Middle frontal gyrus (tissue), 1 donor: ENCODE data around the gene AXIN1.

Experiments
- DNase-seq: peaks from one replicate; pipeline ENCODE4 v3.0.0-alpha.2; 2015; ENCODE audit warnings: low spot score; ENCODE audit errors: extremely low spot score

The AXIN1 gene

DNA sequence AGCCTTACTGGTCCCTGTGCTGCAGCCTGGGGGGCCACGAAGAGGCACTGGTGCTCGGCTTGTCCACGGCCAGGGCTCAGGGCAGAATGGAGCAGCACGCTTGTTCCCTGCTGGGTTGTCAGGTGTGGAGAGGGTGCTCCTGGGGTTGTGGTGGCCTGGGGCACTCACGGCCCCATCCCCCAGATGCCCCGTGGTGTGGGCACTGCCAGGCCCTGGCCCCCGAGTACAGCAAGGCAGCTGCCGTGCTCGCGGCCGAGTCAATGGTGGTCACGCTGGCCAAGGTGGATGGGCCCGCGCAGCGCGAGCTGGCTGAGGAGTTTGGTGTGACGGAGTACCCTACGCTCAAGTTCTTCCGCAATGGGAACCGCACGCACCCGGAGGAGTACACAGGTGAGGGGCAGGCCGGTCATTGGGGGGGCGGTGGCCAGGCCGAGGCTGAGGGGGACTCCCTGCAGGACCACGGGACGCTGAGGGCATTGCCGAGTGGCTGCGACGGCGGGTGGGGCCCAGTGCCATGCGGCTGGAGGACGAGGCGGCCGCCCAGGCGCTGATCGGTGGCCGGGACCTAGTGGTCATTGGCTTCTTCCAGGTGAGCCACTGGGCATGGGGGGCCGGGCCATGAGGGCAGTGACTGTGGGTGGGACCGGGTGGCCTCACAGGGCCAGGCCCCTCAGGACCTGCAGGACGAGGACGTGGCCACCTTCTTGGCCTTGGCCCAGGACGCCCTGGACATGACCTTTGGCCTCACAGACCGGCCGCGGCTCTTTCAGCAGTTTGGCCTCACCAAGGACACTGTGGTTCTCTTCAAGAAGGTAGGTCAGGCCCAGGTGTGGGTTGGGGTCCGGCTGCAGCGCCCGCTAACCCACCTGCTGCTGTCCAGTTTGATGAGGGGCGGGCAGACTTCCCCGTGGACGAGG lies 68.1 kb downstream of the AXIN1 start:
- DNase-seq = no peak

DNA sequence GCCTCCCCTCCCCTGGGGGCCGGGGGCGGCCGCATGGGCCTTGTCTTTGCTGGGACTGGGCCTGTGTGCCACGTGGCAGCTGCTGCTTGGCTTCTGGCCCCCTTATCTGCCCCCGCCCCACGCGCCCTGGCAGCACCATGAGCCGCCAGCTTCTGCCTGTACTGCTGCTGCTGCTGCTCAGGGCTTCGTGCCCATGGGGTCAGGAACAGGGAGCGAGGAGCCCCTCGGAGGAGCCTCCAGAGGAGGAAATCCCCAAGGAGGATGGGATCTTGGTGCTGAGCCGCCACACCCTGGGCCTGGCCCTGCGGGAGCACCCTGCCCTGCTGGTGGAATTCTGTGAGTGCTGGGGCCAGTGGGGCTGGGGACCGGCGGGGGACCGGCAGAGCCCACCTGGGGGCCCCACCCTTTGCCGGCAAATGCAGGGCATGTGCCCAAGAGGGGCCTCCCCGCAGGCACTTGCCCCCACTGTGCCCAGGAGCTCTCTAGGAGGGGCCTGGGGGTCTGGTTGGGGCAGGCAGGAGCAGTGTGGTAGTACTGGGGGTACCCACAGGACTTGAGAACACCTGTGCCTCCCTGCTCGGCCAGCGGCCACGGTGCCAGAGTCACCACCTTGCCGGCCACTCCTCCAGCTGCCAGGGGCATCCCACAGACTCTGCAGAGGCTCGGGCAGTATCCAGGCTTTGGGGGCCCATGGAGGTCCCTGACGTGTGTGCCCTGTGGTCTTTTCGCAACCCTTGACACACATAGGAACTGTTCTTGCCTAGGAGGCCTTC lies 69.3 kb downstream of the AXIN1 start, which contains the start of gene PDIA2:
Gene PDIA2, plus strand, starts transcription at position 132 of the 773 bp plus-strand sequence. Its CDS starts 6 bp downstream, at position 138.
- no peak for DNase-seq

DNA sequence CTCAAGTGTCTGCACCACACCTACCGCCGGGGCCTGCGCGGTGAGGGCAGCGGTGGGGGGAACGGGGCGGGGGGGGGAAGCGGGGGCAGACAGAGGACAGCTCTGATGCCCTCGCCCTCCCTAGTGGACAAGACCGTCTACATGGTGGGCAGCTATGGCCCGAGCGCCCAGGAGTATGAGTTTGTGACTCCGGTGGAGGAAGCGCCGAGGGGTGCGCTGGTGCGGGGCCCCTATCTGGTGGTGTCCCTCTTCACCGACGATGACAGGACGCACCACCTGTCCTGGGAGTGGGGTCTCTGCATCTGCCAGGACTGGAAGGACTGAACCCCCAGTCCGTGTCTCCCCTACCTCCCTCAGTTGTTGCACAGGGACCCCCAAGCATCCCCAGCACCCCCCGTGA lies 70.0 kb downstream of the AXIN1 start:
- DNase-seq = no peak

GRCh38 chr16:281660-282255 lies 70.8 kb downstream of the AXIN1 start:
- no peak for DNase-seq

DNA sequence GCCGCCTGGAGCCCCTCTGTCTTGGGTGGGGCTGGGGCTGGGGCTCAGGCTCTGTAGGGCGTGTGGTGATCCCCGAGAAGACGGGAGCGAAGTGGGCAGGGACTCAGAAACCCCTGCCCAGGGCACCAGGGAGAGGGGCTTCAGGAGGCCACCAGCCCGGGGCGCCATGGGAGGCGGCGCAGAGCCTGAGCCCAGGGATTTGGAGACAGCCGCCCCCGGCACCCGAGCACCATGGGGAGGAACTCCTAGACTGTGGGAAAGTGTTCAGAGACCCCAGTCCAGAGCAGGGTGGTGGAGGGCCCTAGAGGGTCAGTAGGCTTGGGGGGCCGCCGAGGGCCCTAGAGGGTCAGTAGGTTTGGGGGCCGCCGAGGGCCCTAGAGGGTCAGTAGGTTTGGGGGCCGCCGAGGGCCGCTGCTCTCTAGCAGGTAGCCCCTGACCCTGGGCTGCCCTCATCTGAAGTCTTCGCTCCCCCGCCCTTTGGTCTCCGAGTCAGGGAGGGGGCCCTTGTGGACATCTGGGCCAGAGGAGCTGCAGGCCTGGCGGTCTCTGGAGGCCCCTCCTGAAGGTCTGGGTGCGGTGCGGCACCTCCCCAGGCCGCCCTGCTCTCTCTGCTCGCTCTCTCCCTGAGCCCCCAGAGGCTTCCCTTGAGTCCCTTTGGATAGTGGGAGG lies 71.4 kb downstream of the AXIN1 start:
- no peak for DNase-seq

DNA sequence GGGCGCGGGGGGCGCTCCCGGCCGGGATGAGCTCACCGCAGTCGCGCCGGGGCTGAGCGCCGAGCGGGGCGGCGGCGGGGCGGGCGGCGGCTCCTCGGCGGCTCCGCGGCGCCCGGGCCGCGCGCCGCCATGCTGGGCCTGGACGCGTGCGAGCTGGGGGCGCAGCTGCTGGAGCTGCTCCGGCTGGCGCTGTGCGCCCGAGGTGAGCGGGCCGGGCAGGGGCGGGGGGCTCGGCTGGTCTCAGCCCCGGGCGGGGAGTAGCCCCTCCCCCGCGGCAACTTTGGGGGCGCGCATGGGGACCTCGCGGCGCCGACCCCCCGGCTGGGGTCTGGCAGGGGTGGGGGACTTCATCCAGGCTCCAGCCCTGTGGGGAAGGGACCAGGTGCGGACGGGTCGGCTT lies 72.0 kb downstream of the AXIN1 start, which contains the start of gene ARHGDIG:
Gene ARHGDIG, plus strand, starts transcription at position 40 of the 400 bp plus-strand sequence. Its CDS starts 90 bp downstream, at position 130.
- no peak for DNase-seq

DNA sequence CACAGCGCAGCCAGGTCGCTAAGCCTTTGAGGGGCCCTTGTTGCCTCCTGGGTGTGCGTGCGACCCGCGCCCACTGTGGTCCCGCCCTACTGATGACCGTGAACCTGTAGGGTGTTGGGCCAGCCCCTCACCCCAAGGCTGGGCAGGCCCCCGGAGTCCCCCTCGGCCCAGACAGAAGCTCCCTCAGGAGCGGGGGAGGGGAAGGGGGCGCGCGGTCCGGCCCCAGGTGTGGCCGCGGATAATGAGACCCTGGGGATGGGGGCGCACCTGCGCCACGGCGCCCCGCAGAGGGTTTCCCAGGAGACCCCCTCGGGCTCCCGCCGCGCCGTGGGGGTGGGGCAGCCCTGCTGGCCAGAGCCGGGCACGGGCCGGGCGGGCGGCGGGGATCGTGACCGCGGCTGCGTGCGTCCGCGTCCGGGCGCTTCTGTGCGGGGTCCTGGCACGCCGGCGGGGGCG lies 72.5 kb downstream of the AXIN1 start:
- DNase-seq = no peak

- no peak for DNase-seq
Measured at GRCh38 chr16:279531-279930, 73.0 kb downstream of the AXIN1 start.

DNA sequence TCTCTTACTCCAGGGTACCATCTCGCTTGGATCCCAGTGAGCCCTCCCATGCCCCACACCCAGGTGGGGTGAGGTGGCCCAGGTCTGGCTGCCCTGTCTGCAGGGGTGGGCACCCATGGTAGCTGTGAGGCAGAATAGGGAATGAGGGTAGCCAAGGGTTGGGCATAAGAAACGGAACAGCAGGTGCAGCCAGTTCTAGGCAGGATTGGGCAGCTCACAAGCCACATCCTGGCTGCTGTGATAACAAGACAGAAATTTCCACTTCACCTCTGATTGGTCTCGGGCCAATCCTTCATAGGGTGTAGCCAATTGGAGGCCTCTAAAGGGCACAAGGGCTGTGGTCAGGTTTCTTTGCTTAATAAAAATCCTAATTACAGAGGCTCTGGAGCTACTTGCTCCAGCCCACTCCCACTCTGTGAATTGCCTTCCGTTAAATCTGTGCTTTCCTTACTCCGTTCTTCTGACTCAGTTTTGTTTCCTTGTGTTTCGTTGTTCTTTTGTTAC lies 73.6 kb downstream of the AXIN1 start:
- no peak for DNase-seq

GRCh38 chr16:276426-277077 lies 76.0 kb downstream of the AXIN1 start:
- DNase-seq = no peak

GRCh38 chr16:275786-276232 lies 76.7 kb downstream of the AXIN1 start, which contains the start of gene RGS11:
Gene RGS11, minus strand, starts transcription at chr16:275944. Its CDS starts 33 bp downstream, at chr16:275911.
- DNase-seq = no peak

- DNase-seq = no peak
Measured at GRCh38 chr16:275041-275641, 77.4 kb downstream of the AXIN1 start.

DNA sequence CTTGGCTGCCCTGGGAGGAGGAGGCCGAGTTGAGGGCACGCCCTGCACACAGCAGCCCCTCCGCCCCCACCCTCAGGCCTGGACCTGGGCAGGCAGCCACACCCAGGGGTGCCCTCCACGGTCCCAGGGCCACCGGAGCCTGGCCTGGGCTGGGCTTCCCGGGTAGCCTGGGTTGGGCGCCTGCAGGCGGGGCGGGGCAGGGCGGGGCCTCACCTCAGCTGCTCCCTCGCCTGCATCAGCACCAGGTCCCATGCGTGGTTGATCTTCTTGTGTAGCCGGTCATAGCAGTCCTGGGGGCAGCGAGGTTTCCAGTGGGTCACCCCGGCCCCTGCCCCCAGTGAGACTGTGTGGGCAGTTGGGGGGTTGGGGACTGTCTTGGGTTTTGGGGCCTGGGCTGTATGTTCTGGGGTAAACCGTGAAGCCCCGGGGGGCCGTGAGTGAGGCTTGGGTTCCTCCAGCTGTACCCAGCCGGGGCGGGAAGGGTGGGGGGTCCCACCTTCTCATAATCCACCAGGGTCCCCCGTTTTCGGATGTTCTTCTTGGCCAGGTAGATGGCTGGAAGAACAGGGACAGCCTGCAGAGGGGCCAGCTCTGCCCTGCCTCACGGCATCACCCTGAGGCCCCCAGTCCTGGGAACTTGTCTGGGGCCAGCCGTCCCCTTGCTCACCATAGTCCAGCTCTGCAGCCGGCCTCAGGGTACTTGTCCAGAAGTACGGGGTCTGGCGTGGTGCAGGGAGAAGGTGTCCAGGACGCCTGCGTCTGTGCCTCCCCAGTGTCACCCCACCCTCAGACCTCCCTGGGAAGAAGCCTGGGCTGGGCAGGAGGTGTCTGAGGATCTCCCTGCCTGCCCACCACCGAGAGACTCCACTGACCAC lies 78.7 kb downstream of the AXIN1 start:
- no peak for DNase-seq

DNA sequence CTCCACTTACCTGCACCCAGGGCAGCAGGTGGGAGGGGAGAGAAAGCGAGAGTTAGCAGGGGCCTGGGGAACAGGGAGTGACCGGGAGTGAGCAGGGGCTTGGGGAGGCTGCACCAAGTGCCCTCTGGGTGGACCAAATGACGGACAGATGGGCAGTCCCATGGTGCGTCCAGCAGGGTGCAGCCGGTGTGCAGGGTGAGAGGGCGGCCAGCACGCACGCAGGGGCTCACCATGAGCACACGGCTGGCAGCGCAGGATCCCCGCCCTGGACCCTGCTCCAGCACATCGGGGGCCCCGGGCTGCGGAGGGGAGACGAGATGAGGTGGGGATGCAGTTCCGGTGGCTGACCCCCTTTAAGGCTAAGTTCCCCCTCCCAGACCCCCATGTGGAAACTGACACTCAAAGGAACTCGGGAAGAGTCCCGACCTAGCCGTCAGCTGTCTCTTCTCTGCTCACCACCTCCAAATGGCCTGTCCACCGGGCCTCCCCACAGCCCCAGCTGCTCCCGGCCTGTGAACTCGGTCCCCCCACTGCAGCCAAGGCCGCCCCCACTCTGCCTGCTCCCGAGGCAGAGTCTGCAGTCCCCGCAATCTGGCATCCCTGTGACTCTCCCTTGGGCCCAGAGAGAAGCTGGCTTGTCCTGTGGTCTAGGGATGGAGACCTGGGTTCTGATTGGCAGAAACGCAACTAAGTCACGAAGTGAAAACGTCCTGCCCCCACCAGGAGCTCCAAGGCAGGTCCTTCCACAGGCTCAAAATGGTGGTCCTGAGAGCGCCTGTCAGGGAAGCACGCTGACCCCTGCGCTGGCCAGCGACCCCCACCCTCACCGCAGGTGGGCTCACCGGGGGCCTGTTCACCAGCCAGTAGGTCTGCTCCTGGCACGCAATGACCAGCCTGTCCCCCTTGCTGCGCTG lies 79.6 kb downstream of the AXIN1 start:
- DNase-seq = no peak

DNA sequence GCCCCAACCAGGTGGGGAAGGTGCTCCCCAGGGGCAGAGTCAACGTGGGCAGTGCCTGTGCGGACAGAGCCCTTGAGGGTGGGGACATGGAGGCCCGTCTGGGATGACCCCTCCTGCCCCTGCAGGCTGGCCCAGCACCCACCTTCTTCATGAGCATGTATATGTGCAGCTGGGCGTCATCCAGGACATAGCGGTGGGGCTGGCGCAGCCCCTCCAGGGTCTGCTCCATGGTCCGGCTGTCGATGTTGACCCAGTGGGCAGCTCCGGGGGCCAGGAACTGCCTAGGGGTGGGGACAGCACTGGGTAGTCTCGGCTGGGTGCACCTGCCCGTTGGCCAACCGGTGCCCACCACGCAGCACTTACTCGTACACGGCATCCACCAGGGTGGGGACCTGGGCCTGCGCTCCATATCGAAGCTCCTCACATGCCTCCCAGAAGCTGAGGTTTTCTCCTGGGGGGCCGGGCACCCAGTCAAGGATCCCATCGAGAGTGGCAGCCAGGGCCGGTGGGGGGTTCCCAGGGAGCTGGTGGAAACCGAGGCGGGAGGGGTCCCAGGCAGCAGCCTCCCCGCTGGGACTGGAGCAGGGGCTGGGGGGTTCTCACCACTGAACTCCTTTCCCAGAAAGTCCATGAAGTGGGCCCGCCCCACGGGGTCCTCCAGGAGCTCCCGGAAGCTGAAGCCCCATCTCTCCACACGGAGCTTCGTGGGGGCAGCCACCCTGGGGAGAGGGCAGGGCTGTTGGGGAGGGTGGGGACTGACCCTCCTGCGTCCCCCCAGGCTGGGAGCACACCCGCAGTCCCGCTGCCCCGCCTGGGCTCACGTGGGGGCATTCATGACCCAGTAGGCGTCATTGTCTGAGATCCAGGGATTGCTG lies 81.9 kb downstream of the AXIN1 start:
- DNase-seq = no peak

DNA sequence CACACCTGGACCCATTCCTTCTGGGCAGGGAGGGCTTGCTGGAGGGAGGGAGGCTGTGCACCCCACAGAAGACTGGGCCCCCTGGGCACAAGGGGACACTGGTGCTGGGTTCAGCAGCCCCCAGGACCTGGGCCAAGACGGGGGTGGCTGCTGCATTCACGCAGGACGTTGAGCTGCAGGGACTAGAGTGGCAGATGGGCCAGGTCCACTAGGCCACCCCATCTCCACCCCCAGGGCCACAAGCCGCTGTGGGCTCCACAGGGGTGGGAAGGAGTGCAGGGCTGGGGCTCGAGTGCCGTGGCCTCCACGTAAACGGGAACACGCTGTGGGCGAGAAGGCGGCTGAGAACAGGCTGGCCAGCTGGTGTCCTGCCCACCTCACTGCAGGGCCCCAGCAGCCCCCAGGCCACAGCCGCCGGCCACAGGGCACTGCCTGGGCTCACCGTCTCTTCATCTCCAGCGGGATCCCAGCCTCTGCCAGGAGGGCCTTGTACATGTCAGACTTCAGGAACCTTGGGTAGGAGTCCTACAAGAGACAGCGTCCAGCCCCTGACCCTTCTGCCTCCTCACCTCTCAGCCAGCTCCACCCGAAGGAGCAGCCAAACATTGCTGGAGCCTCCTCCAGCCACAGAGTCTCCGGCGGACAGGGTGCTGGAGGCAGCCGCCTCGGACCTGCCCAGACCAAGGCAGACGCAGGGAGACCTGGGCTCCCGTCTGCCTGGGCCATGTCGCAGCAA lies 83.3 kb downstream of the AXIN1 start:
- DNase-seq = no peak
